Activated CD4-positive, alpha-beta T cell treated with anti-CD3 and anti-CD28 coated beads for 4 hours (primary cell): ENCODE data around the gene TBC1D4.
"Not testable (repeated sequence)": the region's sequence is repeated elsewhere in the genome, so short reads cannot be mapped to it uniquely, and the experiment has no call there.

Experiments used
- DNase-seq, 2 donors: peaks; one replicate each; pipeline ENCODE4 v3.0.0-alpha.2; 2020

The TBC1D4 gene

GRCh38 chr13:75258159-75258782 lies 223.7 kb downstream of the TBC1D4 start:
- no peak for DNase-seq

- DNase-seq: peak in 1 of 2 donors; percentile 14
These were observed 225.0 kb downstream of the TBC1D4 start for GRCh38 chr13:75256922-75257321.

DNA sequence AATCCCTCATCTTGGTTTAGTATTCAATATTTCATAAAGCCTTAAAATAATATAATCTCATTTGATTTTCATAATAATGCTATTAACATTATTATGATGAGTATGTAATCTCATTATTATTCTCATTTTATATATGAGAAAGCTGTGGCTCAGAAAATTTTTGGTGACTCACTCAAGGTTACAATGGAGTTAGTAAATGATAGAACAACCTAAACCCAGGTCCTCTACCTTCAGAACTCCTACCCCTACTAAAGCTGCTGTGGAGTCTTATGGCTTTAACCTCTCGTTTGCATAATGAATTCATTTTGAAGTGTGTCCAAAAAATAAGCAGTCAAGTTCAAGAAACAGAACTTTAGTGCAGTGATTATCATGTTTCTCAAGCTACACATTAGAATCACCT lies 226.3 kb downstream of the TBC1D4 start:
- DNase-seq: no peak

DNA sequence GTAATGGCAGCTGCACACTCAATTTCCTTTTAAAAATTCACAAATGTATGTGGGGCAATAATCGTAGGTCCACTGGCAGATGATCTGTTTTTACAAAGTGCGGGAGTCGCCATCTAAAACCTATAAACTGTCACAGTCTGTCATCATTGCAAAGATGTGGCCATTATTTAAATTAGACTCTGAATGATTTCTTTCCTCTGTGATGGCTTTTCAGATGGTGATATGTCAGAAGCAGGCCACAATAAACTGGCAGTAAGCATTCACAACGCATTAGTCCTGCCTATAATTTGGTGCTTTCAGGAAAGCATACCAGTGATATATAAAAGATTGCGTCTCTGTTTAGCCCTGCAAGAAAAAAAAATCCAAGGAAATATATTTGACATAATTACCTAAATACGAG lies 226.8 kb downstream of the TBC1D4 start:
- DNase-seq: no peak

GRCh38 chr13:75251188-75251587 lies 230.8 kb downstream of the TBC1D4 start:
- DNase-seq: no peak

GRCh38 chr13:75250526-75251178 lies 231.3 kb downstream of the TBC1D4 start:
- DNase-seq: no peak

- not testable (repeated sequence) for DNase-seq
These were observed 236.4 kb downstream of the TBC1D4 start for GRCh38 chr13:75245578-75245977.

- DNase-seq: not testable (repeated sequence)
These were observed 241.7 kb downstream of the TBC1D4 start for GRCh38 chr13:75240240-75240639.

- no peak for DNase-seq
These were observed 245.2 kb downstream of the TBC1D4 start for GRCh38 chr13:75236774-75237173.
